ENCODE measurements around the gene VPS13A. TPM values are rescaled to one million over a fixed set of nuclear protein-coding genes. Genes with fewer than 3 reads are reported as not detected.
"Not testable (repeated sequence)": the region's sequence is repeated elsewhere in the genome, so short reads cannot be mapped to it uniquely, and the experiment has no call there.

Gene VPS13A
- total RNA-seq, 2 experiments from 2014 or later, result 28.4 to 28.8 TPM

GRCh38 chr9:77305622-77306400 lies 128.5 kb downstream of the VPS13A start:
- H3K27me3 Mint-ChIP-seq, result no peaks in the 10 kb centered on the region
- peaks cover 11% of the 10 kb centered on the region for H3K4me1 Mint-ChIP-seq
- DNase-seq, result no peak
- peaks cover 41% of the 10 kb centered on the region for H3K36me3 Mint-ChIP-seq
- no peak overlapping the region for H3K27ac Mint-ChIP-seq
- no peak overlapping the region for H3K4me3 Mint-ChIP-seq
- peaks cover 2% of the 10 kb centered on the region for H3K9me3 Mint-ChIP-seq

DNA sequence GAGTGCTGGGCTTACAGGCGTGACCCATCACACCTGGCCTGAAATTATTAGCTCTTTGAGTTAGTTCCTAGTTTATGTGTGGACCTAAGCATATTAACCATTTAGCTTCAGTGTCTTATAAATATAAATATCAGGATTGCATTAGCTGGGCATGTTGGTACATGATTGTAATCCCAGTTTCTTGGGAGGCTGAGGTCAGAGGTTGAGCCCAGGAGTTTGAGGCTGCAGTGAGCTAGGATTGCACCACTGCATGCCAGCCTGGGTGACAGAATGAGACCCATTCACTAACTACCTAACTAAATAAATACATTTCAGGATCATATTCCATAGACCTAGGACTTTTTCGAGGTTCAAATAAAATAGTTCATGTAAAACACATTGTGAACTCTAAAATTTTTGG lies 129.8 kb downstream of the VPS13A start:
- Mint-ChIP-seq H3K27me3 (no peaks in the 10 kb centered on the region), H3K4me3 (no peak overlapping the region), H3K36me3 (peaks cover 49% of the 10 kb centered on the region), H3K9me3 (peaks cover 2% of the 10 kb centered on the region), H3K27ac (no peak overlapping the region), H3K4me1 (peaks cover 11% of the 10 kb centered on the region)
- DNase-seq, result no peak

- H3K36me3 Mint-ChIP-seq, result peaks cover 22% of the 10 kb centered on the region
- H3K4me1 Mint-ChIP-seq, result peaks cover 2% of the 10 kb centered on the region
- H3K27ac Mint-ChIP-seq, result no peak overlapping the region
Observed at GRCh38 chr9:77316058-77316457, 138.7 kb downstream of the VPS13A start.

DNA sequence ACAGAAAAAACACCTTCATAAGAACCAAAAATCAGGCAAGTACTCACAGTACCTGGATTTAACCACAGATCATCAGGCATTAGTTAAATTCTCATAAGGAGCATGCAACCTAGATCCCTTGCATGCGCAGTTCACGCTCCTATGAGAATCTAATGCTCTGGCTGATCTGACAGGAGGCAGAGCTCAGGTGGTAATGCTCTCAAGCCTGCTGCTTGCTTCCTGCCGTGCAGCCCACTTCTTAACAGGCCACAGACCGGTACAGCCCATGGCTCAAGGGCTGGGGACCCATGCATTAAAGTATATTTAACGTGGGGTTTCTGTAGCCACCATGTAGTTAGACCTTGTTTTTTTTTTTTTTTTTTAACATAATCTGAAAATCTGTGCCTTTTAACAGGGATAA lies 147.7 kb downstream of the VPS13A start:
- H3K9me3 Mint-ChIP-seq, result no peaks in the 10 kb centered on the region
- DNase-seq, result no peak
- H3K27me3 Mint-ChIP-seq, result no peaks in the 10 kb centered on the region
- H3K27ac Mint-ChIP-seq, result no peak overlapping the region
- no peak overlapping the region for H3K4me3 Mint-ChIP-seq
- H3K4me1 Mint-ChIP-seq, result peaks cover 10% of the 10 kb centered on the region
- peaks cover 43% of the 10 kb centered on the region for H3K36me3 Mint-ChIP-seq

More at GRCh38 chr9:77316058-77316457, 138.7 kb downstream of the VPS13A start:
- no peaks in the 10 kb centered on the region for H3K27me3 Mint-ChIP-seq
- H3K4me3 Mint-ChIP-seq, result no peak overlapping the region
- no peak for DNase-seq
- H3K9me3 Mint-ChIP-seq, result no peaks in the 10 kb centered on the region

- H3K4me1 Mint-ChIP-seq, result peaks cover 9% of the 10 kb centered on the region
- H3K27ac Mint-ChIP-seq, result no peak overlapping the region
- no peaks in the 10 kb centered on the region for H3K9me3 Mint-ChIP-seq
- peaks cover 36% of the 10 kb centered on the region for H3K36me3 Mint-ChIP-seq
- no peak for DNase-seq
- no peak overlapping the region for H3K4me3 Mint-ChIP-seq
- no peaks in the 10 kb centered on the region for H3K27me3 Mint-ChIP-seq
Observed at GRCh38 chr9:77328102-77328501, 150.8 kb downstream of the VPS13A start.

DNA sequence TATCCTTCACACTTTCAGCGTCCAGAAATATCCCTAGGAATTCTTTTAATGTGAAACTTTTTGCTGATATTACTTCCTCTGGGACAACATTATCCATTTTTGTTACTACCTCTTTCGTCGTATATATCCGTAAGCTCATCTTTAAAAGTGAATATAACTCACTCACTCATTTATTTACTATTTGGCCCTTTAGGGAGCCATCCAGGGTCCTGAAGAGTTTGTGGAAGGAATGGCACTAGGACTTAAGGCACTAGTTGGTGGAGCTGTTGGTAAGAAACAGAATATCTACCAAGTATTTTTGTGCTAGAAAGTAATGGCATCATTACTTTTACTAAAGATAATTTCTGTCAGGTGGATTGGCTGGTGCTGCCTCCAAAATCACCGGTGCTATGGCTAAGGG lies 192.7 kb downstream of the VPS13A start:
- DNase-seq, result no peak

GRCh38 chr9:77374266-77374665 lies 196.9 kb downstream of the VPS13A start:
- peaks cover 4% of the 10 kb centered on the region for H3K9me3 Mint-ChIP-seq
- H3K36me3 Mint-ChIP-seq, result peaks cover 41% of the 10 kb centered on the region
- H3K4me1 Mint-ChIP-seq, result no peaks in the 10 kb centered on the region
- DNase-seq, result no peak
- no peak overlapping the region for H3K4me3 Mint-ChIP-seq
- H3K27ac Mint-ChIP-seq, result no peak overlapping the region
- no peaks in the 10 kb centered on the region for H3K27me3 Mint-ChIP-seq

More for the DNA sequence above, 192.7 kb downstream of the VPS13A start:
- Mint-ChIP-seq H3K27ac (no peak overlapping the region), H3K4me1 (no peaks in the 10 kb centered on the region), H3K36me3 (peaks cover 37% of the 10 kb centered on the region), H3K27me3 (no peaks in the 10 kb centered on the region), H3K9me3 (peaks cover 4% of the 10 kb centered on the region), H3K4me3 (no peak overlapping the region)

DNA sequence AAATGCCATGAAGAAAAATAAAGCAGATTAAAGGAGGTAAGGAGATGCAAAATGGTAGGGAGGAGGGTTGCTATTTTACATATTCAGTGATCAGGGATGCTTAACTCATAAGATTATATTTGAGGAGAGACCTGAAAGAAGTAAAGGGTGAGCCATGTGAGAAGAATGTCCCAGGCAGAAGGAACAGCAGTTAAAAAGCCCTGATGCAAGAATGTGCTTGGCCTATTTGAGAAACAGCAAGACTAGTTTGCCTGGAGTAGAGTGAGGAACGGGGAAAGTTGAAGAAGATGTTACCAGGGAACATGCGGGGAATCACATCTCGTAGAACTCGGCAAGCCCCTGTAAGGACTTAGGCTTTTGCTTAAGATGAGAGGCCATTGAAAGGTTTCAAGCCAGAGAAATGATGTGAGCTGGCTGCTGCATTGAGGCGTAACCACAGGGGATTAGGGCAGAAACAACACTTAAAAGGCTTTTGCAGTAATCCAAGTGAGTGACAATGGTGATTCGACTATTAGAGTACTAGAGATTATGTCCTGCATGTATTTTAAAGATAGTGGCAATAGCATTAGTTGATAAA lies 198.7 kb downstream of the VPS13A start:
- Mint-ChIP-seq H3K27ac (no peak overlapping the region), H3K4me3 (no peak overlapping the region), H3K36me3 (peaks cover 29% of the 10 kb centered on the region), H3K4me1 (no peaks in the 10 kb centered on the region), H3K27me3 (no peaks in the 10 kb centered on the region), H3K9me3 (peaks cover 3% of the 10 kb centered on the region)
- no peak for DNase-seq

DNA sequence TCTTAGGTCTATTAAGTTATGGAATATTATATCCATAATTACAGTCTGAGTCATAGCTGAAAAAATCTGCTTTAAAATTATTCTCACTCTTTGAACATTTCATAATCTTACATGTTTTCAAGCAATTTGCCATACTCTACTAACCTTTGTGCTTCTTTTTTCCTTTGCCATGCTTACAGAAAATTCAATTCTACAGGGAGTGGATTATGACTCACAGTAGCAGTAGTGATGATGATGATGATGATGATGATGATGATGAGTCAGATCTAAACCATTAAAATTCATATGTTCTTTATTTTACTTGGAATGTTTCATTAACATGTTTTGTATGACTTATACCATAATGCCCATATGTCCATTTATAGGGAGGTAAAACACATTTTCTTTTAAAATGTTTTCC lies 207.1 kb downstream of the VPS13A start:
- peaks cover 10% of the 10 kb centered on the region for H3K36me3 Mint-ChIP-seq
- H3K4me1 Mint-ChIP-seq, result peaks cover 3% of the 10 kb centered on the region
- H3K4me3 Mint-ChIP-seq, result no peak overlapping the region
- H3K27me3 Mint-ChIP-seq, result no peaks in the 10 kb centered on the region
- DNase-seq, result no peak
- no peak overlapping the region for H3K27ac Mint-ChIP-seq
- H3K9me3 Mint-ChIP-seq, result no peaks in the 10 kb centered on the region

DNA sequence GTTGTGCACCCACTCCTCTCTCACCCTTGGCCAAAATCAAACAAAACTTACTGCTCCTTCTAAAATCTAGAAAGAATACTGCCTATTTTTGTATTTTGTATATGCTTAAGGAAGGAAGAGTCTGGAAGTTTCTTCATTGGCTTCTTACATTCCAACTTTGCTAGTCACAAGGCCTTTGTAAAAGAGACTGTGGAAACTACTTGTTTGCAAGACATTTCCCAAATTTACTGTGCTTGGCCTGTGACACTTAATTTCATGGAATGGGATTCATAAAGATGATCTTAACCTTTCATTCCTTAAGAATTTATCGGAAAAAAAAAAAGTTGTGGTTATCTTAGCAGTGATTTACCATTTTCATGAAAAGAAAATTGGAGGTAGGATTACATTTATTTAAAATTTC lies 208.9 kb downstream of the VPS13A start:
- Mint-ChIP-seq H3K27me3 (no peaks in the 10 kb centered on the region), H3K9me3 (no peaks in the 10 kb centered on the region), H3K27ac (no peak overlapping the region), H3K36me3 (peaks cover 16% of the 10 kb centered on the region), H3K4me3 (no peak overlapping the region), H3K4me1 (peaks cover 3% of the 10 kb centered on the region)
- no peak for DNase-seq

- H3K4me3 Mint-ChIP-seq, result no peak overlapping the region
- no peaks in the 10 kb centered on the region for H3K4me1 Mint-ChIP-seq
- H3K9me3 Mint-ChIP-seq, result no peaks in the 10 kb centered on the region
- no peak for DNase-seq
- H3K27me3 Mint-ChIP-seq, result no peaks in the 10 kb centered on the region
- peaks cover 8% of the 10 kb centered on the region for H3K36me3 Mint-ChIP-seq
- H3K27ac Mint-ChIP-seq, result no peak overlapping the region
Observed at GRCh38 chr9:77391834-77392233, 214.5 kb downstream of the VPS13A start.

- no peaks in the 10 kb centered on the region for H3K9me3 Mint-ChIP-seq
- no peak overlapping the region for H3K4me3 Mint-ChIP-seq
- no peaks in the 10 kb centered on the region for H3K4me1 Mint-ChIP-seq
- no peak overlapping the region for H3K27ac Mint-ChIP-seq
- H3K36me3 Mint-ChIP-seq, result peaks cover 8% of the 10 kb centered on the region
- DNase-seq, result no peak
- no peaks in the 10 kb centered on the region for H3K27me3 Mint-ChIP-seq
Observed at GRCh38 chr9:77392328-77392727, 215.0 kb downstream of the VPS13A start.

DNA sequence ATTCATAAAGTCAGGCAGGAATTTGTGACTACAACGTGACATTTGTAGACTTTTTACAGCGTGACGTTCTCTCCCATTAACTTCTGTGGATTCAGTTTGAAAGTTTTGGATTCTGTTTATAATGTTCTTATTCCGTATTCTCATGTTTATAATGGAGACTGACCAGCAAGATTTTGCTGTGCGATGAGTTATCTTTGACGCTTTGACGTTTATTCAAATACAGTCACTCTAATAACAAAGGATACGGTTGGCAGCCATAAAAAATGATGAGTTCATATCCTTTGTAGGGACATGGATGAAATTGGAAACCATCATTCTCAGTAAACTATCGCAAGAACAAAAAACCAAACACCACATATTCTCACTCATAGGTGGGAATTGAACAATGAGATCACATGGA lies 221.2 kb downstream of the VPS13A start:
- not testable (repeated sequence) for DNase-seq, H3K27ac Mint-ChIP-seq, H3K4me3 Mint-ChIP-seq, H3K36me3 Mint-ChIP-seq, H3K9me3 Mint-ChIP-seq, H3K4me1 Mint-ChIP-seq, H3K27me3 Mint-ChIP-seq

GRCh38 chr9:77399964-77400363 lies 222.6 kb downstream of the VPS13A start:
- Mint-ChIP-seq H3K4me1 (no peaks in the 10 kb centered on the region), H3K9me3 (no peaks in the 10 kb centered on the region), H3K4me3 (no peak overlapping the region), H3K36me3 (peaks cover 4% of the 10 kb centered on the region), H3K27ac (no peak overlapping the region), H3K27me3 (no peaks in the 10 kb centered on the region)
- DNase-seq, result no peak

DNA sequence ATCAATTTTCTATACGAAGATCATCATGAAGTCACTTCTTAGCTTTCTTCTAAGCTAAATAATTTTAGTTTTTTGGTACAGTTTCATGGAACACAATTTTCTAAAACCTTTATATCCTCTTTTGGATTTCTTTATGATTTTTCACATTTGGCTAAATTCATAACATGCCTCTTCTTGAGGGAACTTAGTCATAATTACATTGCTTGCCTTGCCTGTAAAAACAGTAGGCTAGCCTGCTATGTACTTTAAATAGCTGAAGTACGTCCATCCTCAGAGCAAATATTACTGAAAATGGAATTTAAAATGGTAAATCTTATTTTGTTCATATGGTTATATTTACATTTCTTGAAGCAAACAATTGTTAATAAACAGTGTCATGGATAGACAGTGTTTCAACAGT lies 225.0 kb downstream of the VPS13A start:
- H3K9me3 Mint-ChIP-seq, result no peaks in the 10 kb centered on the region
- no peak overlapping the region for H3K4me3 Mint-ChIP-seq
- no peak for DNase-seq
- H3K27ac Mint-ChIP-seq, result no peak overlapping the region
- peaks cover 20% of the 10 kb centered on the region for H3K36me3 Mint-ChIP-seq
- H3K4me1 Mint-ChIP-seq, result no peaks in the 10 kb centered on the region
- H3K27me3 Mint-ChIP-seq, result no peaks in the 10 kb centered on the region

DNA sequence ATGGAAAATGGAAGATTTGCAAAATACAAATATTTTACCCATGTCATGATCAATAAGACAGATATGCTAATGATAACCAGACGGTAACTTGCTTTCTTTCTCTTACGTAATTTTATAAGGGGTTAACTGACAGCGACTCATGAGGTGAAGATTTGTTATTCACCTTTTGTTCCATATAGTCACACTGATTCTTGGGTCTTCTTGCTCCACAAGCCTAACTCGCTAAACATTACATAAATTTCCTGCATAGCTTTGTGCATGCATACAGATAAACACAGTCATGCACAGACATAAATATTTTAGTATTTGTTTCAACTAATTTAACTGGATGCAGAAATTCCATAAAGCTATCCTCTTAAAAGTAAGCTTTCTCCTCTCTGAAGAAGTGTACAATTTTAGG lies 225.9 kb downstream of the VPS13A start:
- Mint-ChIP-seq H3K36me3 (peaks cover 26% of the 10 kb centered on the region), H3K9me3 (no peaks in the 10 kb centered on the region), H3K4me3 (no peak overlapping the region), H3K4me1 (no peaks in the 10 kb centered on the region), H3K27ac (no peak overlapping the region), H3K27me3 (no peaks in the 10 kb centered on the region)
- no peak for DNase-seq

All from activated naive CD8-positive, alpha-beta T cell treated with anti-CD3 and anti-CD28 coated beads for 36 hours (primary cell).